CD4-positive, alpha-beta T cell treated with Interferon alpha-2 for 1 hour (primary cell): Measurements from ENCODE around the gene OR5AC2.

Source experiments
- DNase-seq, 2 donors: peaks; one replicate each; pipeline ENCODE4 v3.0.0-alpha.2; 2020 to 2022

The OR5AC2 gene, protein sequence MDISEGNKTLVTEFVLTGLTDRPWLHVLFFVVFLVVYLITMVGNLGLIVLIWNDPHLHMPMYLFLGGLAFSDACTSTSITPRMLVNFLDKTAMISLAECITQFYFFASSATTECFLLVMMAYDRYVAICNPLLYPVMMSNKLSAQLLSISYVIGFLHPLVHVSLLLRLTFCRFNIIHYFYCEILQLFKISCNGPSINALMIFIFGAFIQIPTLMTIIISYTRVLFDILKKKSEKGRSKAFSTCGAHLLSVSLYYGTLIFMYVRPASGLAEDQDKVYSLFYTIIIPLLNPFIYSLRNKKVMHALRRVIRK

DNA sequence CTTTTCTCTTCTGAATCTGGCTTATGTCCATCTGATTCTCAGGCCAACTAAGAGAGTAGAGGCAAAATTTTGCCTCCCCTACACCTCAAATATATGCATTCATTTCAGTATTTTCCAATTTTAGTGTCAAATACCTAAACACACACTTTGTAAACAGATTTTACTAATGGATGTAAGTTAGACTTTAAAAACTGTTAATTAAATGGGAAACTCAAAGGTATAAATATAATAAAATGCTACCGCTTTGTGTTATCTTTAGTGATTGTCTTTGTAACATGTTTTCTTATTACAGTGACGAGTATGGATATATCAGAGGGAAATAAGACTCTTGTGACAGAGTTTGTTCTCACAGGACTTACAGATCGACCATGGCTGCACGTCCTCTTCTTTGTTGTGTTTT, at the start of gene OR5AC2:
Gene OR5AC2, plus strand, starts transcription at position 301 of the 400 bp plus-strand sequence. Its CDS starts 0 bp downstream, at position 301.
- no peak for DNase-seq

DNA sequence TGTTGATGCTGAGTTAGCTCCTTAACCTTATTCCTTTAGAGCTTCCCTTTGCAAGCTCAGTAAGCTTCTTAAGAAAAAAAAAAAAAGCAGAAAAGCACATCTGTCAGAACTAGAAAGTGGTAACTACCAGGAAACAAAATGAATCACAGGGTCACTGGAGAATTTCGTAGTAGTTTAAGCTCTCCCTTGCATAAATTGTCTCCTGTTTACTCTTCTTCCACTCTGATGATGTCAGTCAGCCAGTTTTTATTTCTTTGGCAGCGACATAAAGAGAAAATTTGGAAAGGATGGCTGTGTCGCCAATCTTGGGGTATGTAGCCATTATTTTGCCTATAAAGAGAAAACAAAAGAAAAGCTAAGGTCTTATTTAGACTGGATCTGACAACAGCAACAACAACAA, 48.7 kb upstream of the OR5AC2 start:
- DNase-seq = no peak

DNA sequence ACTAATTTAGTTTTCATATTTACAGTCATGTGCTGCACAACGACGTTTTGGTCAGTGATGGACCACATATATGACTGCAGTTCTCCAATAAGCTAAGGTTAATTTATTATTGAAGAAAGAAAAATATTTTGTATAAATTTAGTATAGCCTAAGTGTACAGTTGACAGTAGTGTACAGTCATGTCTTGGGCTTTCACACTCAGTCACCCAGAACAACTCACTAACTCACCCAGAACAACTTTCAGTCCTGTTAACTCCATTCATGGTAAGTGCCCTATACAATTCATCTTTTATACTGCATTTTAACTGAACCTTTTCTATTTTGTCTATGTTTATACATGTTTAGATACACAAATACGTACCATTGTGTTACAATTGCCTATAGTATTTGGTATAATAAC, 48.1 kb upstream of the OR5AC2 start:
- DNase-seq = no peak

DNA sequence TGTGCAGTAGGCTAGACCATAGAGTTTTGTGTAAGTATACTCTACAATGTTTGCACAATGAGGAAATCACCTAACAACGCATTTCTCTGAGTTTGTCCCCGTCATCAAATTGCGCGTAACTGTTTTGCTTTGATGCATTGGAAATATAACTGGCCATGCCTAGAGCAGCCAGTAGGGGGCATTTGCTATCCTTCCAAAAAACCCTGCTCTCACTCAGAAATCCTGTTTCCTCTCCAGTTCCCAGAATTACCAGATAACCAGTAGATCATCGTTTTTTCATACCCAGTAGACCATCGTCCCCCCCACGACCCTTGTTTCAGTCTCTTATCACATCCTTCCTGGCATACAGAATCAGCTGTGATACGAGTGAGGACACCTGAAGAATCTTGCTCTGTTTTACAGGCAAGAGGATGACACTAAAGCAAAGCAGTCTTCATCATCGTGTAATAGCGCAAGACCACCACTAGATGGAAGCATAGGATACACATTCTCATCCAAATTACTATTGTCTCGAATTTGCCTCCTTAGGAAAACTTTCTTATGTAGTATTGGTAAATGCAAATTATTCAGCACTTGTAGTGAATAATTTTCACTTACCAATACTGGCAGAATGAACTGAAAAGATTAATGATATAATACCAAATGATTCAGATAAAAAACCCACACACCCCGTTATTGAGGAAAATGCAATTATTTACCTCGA, 47.5 kb upstream of the OR5AC2 start:
- DNase-seq = peak; percentile 71 to 87

DNA sequence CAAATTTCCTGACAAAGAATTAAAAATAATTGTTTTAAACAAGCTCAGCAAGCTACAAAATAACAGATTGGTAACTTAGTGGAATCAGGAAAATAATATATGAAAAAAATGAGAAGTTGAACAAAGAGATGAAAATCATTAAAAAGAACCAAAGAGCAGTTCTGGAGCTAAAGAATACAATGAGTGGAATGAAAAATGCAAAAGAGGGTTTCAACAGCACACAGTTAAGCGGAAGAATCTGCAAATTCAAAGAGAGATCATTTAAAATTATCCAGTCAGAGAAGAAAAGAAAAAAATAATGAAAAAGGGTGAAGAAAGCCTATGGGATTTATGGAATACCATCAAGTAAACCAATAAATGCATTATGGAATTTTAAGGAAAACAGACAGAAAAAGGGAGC, 45.6 kb upstream of the OR5AC2 start:
- no peak for DNase-seq

DNA sequence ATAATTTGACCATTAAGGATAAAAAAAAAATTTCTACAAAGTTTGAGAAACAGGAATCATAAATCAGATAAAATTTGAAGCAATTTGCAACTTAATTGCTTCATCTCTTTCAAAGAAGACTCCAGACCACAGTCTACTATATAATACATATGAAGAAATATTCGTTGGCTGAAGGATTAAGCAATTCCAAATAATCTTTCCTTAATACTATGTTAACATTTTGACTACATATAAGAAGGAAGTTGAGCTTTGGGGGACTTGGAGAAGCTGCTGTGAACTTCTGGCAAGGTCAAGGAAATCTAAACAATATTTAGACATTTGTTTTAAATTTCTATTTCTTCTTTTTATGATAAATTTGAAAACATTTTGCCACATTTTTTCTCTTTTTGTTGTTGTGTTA, 38.4 kb upstream of the OR5AC2 start:
- DNase-seq = no peak

DNA sequence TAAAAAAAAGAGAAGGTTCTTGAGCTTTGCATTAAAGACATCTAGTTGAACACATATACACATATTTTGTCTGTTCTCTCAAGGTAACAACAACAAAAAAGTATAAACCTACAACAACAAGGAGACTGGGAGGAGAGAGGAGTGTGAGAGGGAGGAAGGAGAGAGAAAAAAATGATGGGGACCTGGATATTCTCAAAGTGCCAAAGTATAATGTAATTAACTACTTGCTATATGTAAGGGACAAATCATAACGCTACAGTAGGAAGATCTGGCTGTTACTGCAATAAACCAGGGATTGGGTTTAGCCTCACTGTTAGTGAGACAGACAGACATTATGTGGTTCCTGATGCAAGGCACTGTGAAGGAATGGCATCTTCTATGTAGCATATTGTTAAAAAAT, 37.7 kb upstream of the OR5AC2 start:
- no peak for DNase-seq

DNA sequence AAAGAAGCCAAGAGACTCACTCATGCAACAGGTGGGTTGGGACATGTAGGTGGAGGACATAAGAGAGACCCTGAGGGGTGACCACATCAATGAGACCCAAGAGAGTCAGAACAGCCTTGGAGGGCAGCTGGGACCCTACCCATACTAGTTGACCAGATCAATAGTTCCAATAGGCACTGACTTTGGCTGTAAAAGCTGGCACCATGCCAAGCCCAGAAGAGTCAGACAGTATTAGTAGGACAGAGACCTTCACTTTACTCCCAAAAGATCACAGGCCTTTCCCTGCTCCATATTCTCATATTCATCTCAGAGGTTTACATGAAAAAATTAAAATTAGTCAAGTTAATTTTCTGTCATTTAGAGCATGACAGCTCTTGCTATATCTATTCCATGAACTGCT, 30.9 kb upstream of the OR5AC2 start:
- DNase-seq = no peak

DNA sequence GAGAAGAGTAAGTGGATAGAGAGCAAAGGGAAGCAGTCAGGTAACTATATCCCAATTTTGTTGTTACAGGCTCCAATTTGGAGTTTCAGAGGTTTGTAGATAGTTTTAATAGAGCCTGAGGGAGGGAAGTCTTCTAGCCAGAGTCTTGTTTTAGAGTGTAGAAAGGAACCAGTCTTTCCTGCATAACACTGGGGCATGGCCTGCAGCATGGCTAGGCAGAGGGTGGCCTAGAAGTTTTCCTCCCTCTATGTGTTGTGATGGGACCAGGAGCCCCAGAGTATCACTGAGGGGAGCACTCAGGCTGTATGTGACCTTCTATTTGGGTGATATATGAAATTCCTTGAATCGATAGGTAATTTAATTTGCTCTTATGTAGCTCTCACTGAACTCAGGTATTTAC, 29.3 kb upstream of the OR5AC2 start:
- no peak for DNase-seq

DNA sequence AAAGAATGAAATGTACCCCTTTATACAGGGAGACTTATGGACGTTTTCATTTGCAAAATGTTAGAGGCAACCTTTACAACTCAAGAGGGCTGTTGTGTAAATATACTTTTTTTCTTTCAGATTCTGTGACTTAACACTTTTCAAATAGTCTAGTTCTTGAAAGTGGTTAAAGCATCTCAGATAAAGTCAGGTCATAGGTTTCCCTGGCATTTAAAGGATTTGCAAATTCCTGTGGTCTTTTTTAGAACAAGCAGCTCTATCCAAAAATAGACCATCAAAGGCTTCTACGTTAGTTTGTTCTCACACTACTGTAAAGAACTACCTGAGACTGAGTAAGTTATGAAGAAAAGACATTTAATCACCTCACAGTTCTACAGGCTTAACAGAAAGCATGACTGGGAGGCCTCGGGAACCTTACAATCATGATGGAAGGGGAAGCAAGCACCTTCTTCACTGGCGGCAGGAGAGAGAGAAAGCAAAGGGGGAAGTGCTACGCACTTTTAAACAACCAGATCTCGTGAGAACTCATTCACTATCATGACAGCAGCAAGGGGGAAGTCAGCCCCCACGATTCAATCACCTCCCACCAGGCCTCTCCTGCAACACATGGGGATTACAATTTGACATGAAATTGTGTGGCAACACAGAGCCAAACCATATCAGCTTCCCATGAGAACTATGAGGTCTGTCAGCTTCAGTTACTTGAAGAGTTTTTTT, 28.6 kb upstream of the OR5AC2 start:
- no peak for DNase-seq

DNA sequence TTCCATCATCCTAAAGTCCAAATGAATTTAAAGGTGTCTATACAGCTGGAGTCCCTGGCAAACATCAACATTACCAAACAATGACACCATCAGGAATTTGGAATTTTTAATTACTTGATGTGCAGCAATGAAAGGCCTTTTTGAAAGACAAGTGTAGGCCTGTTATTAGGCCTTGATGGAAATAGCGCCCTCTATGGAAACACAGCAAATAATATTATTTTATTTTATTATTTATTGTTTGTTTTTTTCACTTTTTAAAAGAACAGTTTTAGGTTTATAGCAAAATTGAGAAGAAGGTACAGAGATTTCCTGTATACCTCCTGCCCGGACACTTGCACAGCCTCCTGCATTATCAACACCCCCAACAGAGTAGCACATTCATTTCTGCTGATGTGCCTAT, 18.1 kb upstream of the OR5AC2 start:
- DNase-seq = no peak

DNA sequence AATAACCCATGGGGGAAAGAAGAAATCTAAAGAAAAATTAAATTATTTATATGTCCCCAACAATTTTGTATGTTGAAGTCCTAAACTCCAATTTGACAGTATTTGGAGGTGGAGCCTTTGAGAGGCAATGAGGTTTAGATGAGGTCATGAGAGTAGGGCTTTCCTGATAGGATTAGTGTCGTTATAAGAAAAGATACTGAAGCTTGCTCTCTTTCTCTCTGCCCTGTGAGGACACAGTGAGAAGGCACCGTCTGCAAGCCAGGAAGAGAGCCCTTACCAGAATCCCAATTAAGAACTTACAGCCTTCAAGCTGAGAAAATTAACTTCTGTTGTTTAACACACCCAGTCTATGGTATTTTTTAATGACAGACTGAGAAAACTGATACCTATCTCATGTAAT, 16.1 kb upstream of the OR5AC2 start:
- DNase-seq = no peak

DNA sequence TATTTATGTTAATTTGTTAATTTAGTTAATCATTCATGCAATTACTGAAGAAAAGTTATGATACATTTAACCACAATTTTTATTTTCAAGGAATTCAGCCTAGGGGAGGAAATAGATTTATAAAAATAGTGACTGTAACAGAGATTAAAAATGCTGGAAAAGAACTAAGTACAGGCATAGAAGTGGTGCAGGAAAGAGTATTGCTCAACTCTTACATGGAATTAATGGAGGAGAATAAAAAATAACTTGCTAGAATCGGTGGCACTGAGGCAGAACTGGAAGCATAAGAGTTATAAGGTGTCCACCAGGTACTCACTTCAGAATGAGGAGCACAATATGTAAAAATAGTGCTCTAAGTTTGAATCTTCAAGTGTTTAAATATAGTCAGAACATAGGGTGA, 13.5 kb upstream of the OR5AC2 start:
- no peak for DNase-seq

DNA sequence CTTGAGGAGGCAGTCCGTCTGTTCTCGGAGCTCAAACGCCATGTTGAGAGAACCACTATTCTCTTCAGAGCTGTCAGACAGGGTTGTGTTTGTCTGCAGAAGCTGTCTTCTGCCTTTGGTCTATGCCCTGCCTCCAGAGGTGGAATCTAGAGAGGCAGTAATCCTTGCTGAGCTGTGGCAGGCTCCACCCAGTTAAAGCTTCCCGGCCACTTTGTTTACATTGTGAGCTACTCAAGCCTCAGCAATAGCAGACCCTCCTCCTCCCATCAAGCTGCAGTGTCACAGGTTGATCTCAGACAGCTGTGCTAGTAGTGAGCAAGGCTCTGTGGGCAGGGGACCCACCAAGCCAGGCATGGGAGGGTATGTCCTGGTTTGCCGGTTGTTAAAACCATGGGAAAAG, 8.9 kb downstream of the OR5AC2 start:
- no peak for DNase-seq

DNA sequence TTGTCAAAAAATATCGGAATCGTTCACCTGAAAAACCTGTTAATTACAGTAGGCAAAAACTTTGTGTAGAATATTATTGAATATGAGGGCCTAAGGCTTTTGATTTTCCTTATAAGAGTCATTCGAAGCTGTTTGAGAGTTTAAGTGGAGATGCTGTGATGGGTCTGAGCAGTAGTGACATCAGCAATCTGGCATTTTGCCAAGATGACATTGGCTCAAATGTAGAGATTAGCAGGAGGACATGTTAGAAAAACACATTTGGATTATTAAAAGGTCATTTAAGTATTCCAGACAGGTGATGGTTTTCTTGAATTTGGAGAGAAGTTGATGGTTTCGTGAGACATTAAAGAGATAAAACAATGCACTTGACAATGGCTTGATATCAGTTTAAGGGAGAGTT, 12.9 kb downstream of the OR5AC2 start:
- no peak for DNase-seq

DNA sequence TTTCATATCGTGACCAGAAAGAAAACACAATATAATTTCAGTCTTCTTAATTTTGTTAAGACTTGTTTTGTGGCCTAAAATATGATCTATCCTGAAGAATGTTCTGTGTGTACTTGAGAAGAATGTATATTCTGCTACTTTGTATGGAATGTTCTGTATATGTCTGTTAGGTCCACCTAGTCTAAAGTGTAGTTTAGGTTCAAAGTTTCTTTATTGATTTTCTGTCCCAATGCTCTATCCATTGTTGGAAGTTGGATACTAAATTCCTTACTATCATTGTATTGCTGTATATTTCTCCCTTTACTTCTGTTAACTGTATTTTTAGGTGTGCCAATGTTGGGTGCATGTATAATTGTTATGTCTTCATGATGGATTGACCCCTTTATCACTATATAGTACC, 21.2 kb downstream of the OR5AC2 start:
- DNase-seq = no peak

DNA sequence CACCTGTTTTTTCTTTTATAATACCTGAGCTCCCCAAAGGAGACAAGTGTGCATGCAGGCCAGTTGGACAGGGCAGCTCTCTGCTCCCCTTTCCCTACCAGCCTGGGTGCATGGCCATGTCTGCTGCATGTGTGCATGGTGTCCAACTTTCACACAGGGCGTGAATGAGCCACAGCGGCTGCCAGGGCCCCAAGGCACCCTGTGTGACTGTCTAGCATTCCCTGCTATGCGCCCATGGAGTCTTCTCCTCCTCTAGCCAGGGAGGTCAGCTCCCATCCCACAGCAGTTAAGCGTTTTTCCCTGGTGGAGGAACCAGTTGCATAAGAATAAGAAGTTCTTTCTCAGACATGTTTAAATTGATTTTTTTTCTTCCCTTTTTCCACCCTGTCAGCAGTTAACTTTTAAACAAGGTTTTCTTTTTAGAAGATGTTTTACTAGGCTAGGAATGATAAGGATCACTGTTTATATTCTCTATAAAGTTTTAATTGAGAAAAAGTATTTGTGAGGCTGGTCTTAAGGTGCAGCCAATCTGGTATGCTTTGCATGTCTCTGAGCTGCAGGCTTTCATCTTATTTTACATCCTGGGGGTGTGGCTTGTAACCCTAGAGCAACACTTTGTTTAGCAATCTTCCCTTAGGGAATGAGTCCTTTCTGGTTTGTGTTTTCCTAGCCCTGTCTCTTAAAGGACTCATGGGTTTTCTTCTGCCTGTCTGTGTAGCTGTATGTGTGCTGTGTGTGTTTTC, 23.0 kb downstream of the OR5AC2 start:
- DNase-seq = no peak

DNA sequence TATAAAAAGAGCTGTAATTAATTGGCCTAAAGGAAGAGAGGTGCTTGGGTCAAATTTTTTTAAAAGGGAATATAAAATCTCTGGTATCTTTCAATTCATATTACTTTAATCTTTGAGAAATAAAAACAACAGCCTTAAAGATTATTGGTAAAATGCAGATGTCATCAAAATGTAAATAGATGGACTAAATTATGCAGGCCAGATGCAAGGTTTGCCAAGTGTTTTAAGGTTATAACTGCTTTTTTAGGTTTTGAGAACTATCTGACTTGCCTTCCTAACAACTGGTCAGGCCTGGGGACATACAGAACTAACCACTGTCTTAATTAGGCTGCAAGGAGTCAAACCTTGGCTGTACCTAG, 23.6 kb downstream of the OR5AC2 start:
- no peak for DNase-seq

DNA sequence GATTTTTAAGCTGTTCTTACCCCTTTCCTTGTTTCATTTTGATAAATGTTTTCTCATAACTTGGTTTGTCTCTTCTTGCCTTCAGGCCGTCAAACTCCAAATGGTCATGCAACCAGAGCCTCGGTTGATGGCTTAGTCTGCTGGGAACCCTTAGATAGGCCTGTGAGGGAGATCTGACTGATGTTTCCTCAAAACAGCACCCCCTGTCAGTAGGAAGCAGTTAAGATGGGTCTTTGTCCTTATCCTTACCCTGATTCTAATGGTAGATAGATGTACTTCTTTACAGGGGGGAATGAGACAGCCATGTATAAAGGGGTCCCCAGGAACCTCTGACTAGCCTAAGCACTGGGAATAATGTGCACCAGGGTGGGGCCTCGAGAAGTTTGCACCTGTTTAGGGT, 27.3 kb downstream of the OR5AC2 start:
- no peak for DNase-seq

DNA sequence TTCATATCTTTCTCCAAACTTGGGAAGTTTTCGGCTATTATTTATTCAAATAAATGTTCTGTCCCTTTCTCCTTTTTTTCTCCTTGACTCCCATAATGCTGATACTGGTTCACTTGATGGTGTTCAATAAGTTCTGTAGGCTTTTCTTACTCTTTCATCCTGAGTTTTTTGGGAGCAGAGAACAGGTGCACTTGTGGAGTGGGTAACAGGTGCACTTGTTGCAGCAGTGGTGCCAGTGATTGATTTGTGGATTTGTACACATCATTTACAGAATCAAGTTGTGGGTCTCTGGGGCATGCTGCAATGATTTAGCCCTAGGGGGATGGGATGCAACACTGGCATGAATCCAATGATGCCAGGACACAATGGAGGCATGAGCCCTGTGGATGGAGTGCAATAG, 28.7 kb downstream of the OR5AC2 start:
- DNase-seq = no peak

DNA sequence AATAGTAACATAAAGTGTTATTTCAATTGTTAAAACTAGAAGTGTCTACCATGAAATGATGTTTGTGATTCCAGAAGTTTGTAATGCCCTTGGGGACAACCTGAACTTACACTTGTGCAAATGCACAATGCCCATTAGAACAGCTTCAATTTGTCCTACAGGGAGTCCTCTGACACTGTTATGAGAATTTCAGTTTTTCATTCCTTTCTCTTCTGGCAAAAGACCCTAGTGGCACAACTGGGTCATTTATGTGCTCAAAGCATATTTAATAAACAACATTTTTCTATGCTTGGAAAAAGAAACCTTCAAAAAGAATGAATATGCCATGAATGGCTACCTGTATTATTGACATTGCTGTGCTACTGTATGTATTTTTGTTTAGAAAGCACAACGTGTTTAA, 43.4 kb downstream of the OR5AC2 start, which contains the start of gene OR5H1:
Gene OR5H1, plus strand, starts transcription at position 301 of the 400 bp plus-strand sequence. CDS start 1,977 bp downstream, outside the sequence.
- no peak for DNase-seq

DNA sequence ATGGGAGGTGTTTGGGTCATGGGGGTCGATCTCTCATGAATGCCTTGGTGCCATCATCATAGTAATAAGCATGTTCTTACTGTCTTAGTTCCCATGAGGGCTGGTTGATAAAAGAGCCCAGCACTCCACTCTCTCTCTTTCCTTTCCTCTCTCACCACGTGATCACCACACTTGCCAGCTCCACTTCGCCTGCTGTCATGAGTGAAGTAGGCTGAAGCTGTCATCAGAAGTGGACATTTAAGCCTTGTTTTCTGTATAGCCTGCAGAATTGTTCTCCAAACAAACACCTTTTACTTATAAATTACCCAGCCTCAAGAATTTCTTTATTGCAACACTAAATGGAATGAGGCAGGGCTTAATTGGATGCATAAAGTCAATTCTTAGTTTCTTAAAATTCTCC, 49.7 kb downstream of the OR5AC2 start:
- no peak for DNase-seq
